Adipocyte (in vitro differentiated cells): ENCODE data around the gene F11R.

Experiments used
- DNase-seq: peaks from one replicate; pipeline ENCODE4 v3.0.0-alpha.2; 2015; ENCODE audit warnings: low read depth
- H3K27me3 ChIP-seq: replicated peaks from 2 replicates; pipeline ENCODE4 v1.7.0; 2013; ENCODE audit warnings: mild to moderate bottlenecking, low read length, moderate library complexity; ENCODE audit not compliant: control insufficient read depth, insufficient read depth
- H3K36me3 ChIP-seq: 2 replicates; pipeline ENCODE4 v1.7.0; 2013; ENCODE audit warnings: low read length, mild to moderate bottlenecking, moderate library complexity; ENCODE audit not compliant: control insufficient read depth, insufficient read depth, severe bottlenecking
- H3K4me1 ChIP-seq: 2 replicates; pipeline ENCODE4 v1.7.0; 2013; ENCODE audit warnings: mild to moderate bottlenecking, low read length, moderate library complexity; ENCODE audit not compliant: control insufficient read depth, insufficient read depth
- H3K4me3 ChIP-seq: 2 replicates; pipeline ENCODE4 v1.7.0; 2013; ENCODE audit warnings: mild to moderate bottlenecking, low read length, moderate library complexity
- H3K9ac ChIP-seq: 2 replicates; pipeline ENCODE4 v1.7.0; 2013; ENCODE audit warnings: mild to moderate bottlenecking, low read length, moderate library complexity
- H3K9me3 ChIP-seq: 2 replicates; pipeline ENCODE4 v1.7.0; 2013; ENCODE audit warnings: mild to moderate bottlenecking, low read length, moderate library complexity; ENCODE audit not compliant: control insufficient read depth

F11R gene

DNA sequence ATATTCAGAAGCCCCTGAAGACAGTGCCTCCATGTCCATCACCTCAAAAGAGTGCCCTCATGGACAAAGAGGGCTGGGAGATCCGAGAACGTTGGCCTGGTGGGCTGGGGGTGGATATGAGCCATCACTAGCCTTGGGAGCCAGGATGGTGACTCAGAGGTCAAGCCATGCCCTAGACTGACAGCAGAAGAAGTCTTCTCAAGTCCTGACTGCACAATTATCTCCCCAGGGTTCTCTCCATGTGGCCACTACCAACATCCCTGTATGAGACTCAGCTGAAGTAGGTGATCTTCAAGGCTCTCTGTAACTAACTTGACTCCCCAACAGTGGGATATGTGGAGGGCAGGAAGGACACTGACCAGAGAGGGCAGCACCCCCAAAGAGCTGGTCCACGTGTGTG is 31.9 kb upstream of the F11R start:
- peaks cover 2% of the 10 kb centered on the region for H3K27me3 ChIP-seq
- no peak overlapping the region for H3K9ac ChIP-seq
- peaks cover 18% of the 10 kb centered on the region for H3K9me3 ChIP-seq
- H3K36me3 ChIP-seq = no peaks in the 10 kb centered on the region
- no peak for DNase-seq
- no peaks in the 10 kb centered on the region for H3K4me1 ChIP-seq
- no peak overlapping the region for H3K4me3 ChIP-seq

GRCh38 chr1:161051219-161051618 is 30.3 kb upstream of the F11R start:
- no peak for DNase-seq

DNA sequence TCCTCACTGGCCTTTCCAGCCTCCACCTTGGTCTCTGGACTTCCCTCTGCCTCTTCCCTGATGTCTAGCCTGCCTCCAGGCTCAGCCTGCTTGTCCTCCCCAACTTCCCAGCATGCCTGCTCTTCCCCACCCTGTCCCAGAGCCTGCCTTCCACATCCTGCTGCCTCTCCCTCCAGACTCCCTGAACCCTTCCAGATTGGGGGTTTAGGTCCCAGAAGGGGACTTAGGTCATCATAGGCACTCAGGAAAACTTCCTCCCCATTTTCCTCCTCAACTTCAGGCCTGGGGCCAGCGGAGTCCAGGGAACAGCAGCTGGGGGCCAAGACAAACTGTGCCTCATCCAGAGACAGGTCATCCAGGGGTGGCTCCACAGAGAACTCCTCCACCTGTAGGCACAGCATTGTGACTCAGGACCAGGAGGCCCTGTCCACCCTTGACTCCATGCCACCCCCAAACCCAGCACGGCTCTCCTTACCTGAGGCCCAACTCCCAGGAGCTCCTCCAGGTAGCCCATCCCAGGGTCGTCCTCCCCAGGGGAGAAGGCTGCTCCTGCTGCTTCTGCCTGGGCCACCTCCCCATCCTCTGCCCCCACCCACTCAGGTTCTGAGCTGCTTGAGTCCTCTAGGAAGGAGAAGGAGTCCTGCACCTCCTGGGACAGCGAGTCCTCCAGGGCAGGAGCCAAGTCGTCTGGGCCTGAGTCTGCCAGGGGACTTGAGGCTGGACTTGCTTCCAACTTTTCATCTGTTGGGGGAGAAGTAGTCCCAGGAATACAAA is 28.2 kb upstream of the F11R start:
- Histone ChIP-seq H3K4me3 (no peak overlapping the region), H3K36me3 (no peaks in the 10 kb centered on the region), H3K9me3 (peaks cover 18% of the 10 kb centered on the region), H3K4me1 (peaks cover 13% of the 10 kb centered on the region), H3K27me3 (no peaks in the 10 kb centered on the region), H3K9ac (no peak overlapping the region)
- no peak for DNase-seq

More at GRCh38 chr1:161051219-161051618, 30.3 kb upstream of the F11R start:
- Histone ChIP-seq H3K4me1 (peaks cover 5% of the 10 kb centered on the region), H3K9ac (no peak overlapping the region), H3K27me3 (peaks cover 2% of the 10 kb centered on the region), H3K36me3 (no peaks in the 10 kb centered on the region), H3K4me3 (no peak overlapping the region), H3K9me3 (peaks cover 18% of the 10 kb centered on the region)

GRCh38 chr1:161047436-161048420 is 26.8 kb upstream of the F11R start:
- H3K36me3 ChIP-seq = peaks cover 3% of the 10 kb centered on the region
- H3K27me3 ChIP-seq = no peaks in the 10 kb centered on the region
- H3K4me1 ChIP-seq = peaks cover 14% of the 10 kb centered on the region
- no peak for DNase-seq
- peaks cover 18% of the 10 kb centered on the region for H3K9me3 ChIP-seq
- H3K9ac ChIP-seq = no peak overlapping the region
- no peak overlapping the region for H3K4me3 ChIP-seq

DNA sequence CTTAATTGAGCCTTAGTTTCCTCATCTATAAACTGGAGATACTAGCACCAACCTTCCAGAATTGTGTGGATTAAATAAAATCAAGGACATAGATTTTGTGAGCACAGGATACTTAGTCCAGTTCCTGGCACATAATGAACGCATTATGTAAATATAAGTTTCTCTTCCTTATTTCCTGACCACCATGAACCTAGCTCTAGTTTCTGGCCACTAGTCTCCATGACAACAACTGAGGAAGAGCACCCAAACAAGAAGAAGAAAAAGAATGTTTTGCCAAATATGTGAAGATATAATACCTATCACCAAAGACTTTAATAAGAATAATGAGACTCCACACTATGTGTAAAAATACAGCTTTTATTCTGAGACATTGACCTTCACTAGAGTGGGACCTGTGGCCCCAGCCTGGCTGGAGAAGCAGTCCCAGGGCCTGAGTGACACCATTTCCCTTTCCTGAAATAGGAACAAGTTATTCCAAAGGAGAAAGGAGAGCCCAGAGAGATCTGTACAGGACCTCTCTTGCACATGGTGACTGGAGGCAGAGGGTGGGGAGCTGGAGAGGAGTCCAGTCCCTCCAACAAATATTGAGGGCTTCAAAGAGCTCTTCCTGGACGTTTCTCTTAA is 25.8 kb upstream of the F11R start:
- Histone ChIP-seq H3K27me3 (no peaks in the 10 kb centered on the region), H3K9me3 (peaks cover 18% of the 10 kb centered on the region), H3K4me3 (peak overlapping the region; percentile 96), H3K9ac (peak overlapping the region; percentile 98), H3K36me3 (peaks cover 14% of the 10 kb centered on the region), H3K4me1 (peaks cover 14% of the 10 kb centered on the region)
- DNase-seq = no peak

- Histone ChIP-seq H3K4me3 (peak within 1 kb of the TSS; percentile 96), H3K36me3 (peaks cover 20% of the 10 kb centered on the region), H3K27me3 (no peaks in the 10 kb centered on the region), H3K4me1 (peaks cover 14% of the 10 kb centered on the region), H3K9me3 (peaks cover 18% of the 10 kb centered on the region), H3K9ac (peak within 1 kb of the TSS; percentile 98)
- peak; percentile 98 for DNase-seq
Observed at GRCh38 chr1:161045736-161046604, 25.0 kb upstream of the F11R start, which contains the start of gene USF1. USF1 (minus strand) TSS chr1:161045977; CDS start chr1:161043275, 2,702 bp downstream.

- Histone ChIP-seq H3K9me3 (peaks cover 18% of the 10 kb centered on the region), H3K4me3 (peak overlapping the region; percentile 96), H3K4me1 (peaks cover 14% of the 10 kb centered on the region), H3K36me3 (peaks cover 28% of the 10 kb centered on the region), H3K27me3 (no peaks in the 10 kb centered on the region), H3K9ac (peak overlapping the region; percentile 98)
- peak; percentile 78 for DNase-seq
Observed at GRCh38 chr1:161044908-161045735, 24.2 kb upstream of the F11R start.

GRCh38 chr1:161044535-161044907 is 23.6 kb upstream of the F11R start:
- DNase-seq = peak; percentile 45
- H3K9me3 ChIP-seq = peaks cover 14% of the 10 kb centered on the region
- peak overlapping the region; percentile 98 for H3K9ac ChIP-seq
- peak overlapping the region; percentile 96 for H3K4me3 ChIP-seq
- H3K36me3 ChIP-seq = peaks cover 34% of the 10 kb centered on the region
- H3K27me3 ChIP-seq = no peaks in the 10 kb centered on the region
- peaks cover 14% of the 10 kb centered on the region for H3K4me1 ChIP-seq

DNA sequence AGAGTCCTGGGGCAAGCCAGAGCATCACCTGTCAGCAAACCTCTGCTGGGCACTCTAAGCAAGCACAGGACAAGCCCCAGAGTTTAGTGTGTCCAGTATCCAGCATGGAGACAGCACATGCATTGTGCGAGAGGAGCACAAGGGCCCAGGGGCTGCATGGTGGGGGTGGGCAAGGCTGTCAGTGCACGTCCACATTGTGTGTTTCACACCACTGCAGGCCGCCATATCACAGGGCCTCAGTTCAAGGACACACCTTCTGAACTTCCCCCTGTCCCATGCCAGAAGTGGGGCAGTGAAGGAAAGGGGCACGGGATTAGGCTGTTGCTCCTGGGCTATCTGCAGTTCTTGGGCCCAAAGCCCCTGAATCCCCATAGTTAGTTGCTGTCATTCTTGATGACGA is 18.6 kb upstream of the F11R start:
- H3K9ac ChIP-seq = no peak overlapping the region
- no peak for DNase-seq
- H3K36me3 ChIP-seq = peaks cover 50% of the 10 kb centered on the region
- no peak overlapping the region for H3K4me3 ChIP-seq
- H3K4me1 ChIP-seq = peaks cover 10% of the 10 kb centered on the region
- no peaks in the 10 kb centered on the region for H3K27me3 ChIP-seq
- no peaks in the 10 kb centered on the region for H3K9me3 ChIP-seq

GRCh38 chr1:161039154-161039545 is 18.2 kb upstream of the F11R start:
- H3K9me3 ChIP-seq = no peaks in the 10 kb centered on the region
- H3K4me3 ChIP-seq = no peak overlapping the region
- H3K4me1 ChIP-seq = peaks cover 6% of the 10 kb centered on the region
- no peaks in the 10 kb centered on the region for H3K27me3 ChIP-seq
- peaks cover 50% of the 10 kb centered on the region for H3K36me3 ChIP-seq
- no peak overlapping the region for H3K9ac ChIP-seq
- no peak for DNase-seq
